ENCODE data around the gene PLEK2. TPM values are rescaled to one million over a fixed set of nuclear protein-coding genes. Genes with fewer than 3 reads are reported as not detected.

PLEK2 gene
- total RNA-seq, 1 donor, result 2.5 TPM

- no peak overlapping the region for H3K4me2 ChIP-seq (ENCODE audit: insufficient read depth, low read length)
Measured at GRCh38 chr14:67425608-67426007, 13.6 kb upstream of the PLEK2 start.

GRCh38 chr14:67424539-67424938 lies 12.6 kb upstream of the PLEK2 start:
- no peak overlapping the region for H3K4me3 ChIP-seq (ENCODE audit: insufficient read depth, low read length)
- peaks cover 4% of the 10 kb centered on the region for H3K4me1 ChIP-seq (ENCODE audit: insufficient read depth, low read length)
- no peak overlapping the region for H3K27ac ChIP-seq (ENCODE audit: low read depth, low read length)
- H3K9me3 ChIP-seq (ENCODE audit: low read depth, low read length), result no peaks in the 10 kb centered on the region
- TF ChIP-seq CTCF (IDR thresholded peaks at IDR 0.05; ENCODE audit: extremely low read depth, low read depth, low read length), result no peak
- peak; percentile 76 for DNase-seq (ENCODE audit: insufficient read length, low spot score, missing footprints)
- peaks cover 3% of the 10 kb centered on the region for H3K27me3 ChIP-seq (ENCODE audit: insufficient read depth, low read length)
- no peak overlapping the region for H3K4me2 ChIP-seq (ENCODE audit: insufficient read depth, low read length)
- H4K20me1 ChIP-seq (ENCODE audit: insufficient read depth, low read length), result no peaks in the 10 kb centered on the region
- no peaks in the 10 kb centered on the region for H3K79me2 ChIP-seq (ENCODE audit: insufficient read depth, low read length)
- no peak overlapping the region for H2AFZ ChIP-seq (ENCODE audit: low read length)
- no peaks in the 10 kb centered on the region for H3K36me3 ChIP-seq (ENCODE audit: insufficient read depth, low read length)

More at GRCh38 chr14:67425608-67426007, 13.6 kb upstream of the PLEK2 start:
- H3K4me1 ChIP-seq (ENCODE audit: insufficient read depth, low read length), result peaks cover 4% of the 10 kb centered on the region
- DNase-seq (ENCODE audit: insufficient read length, low spot score, missing footprints), result no peak
- H3K27ac ChIP-seq (ENCODE audit: low read depth, low read length), result no peak overlapping the region
- no peak overlapping the region for H3K4me3 ChIP-seq (ENCODE audit: insufficient read depth, low read length)
- H2AFZ ChIP-seq (ENCODE audit: low read length), result no peak overlapping the region
- H3K27me3 ChIP-seq (ENCODE audit: insufficient read depth, low read length), result peaks cover 3% of the 10 kb centered on the region
- H3K36me3 ChIP-seq (ENCODE audit: insufficient read depth, low read length), result no peaks in the 10 kb centered on the region
- no peaks in the 10 kb centered on the region for H3K9me3 ChIP-seq (ENCODE audit: low read depth, low read length)
- H4K20me1 ChIP-seq (ENCODE audit: insufficient read depth, low read length), result no peaks in the 10 kb centered on the region
- no peak for TF ChIP-seq CTCF (IDR thresholded peaks at IDR 0.05; ENCODE audit: extremely low read depth, low read depth, low read length)
- no peaks in the 10 kb centered on the region for H3K79me2 ChIP-seq (ENCODE audit: insufficient read depth, low read length)

- H3K27me3 ChIP-seq (ENCODE audit: insufficient read depth, low read length), result peaks cover 3% of the 10 kb centered on the region
- H3K4me2 ChIP-seq (ENCODE audit: insufficient read depth, low read length), result no peak overlapping the region
- DNase-seq (ENCODE audit: insufficient read length, low spot score, missing footprints), result no peak
- peaks cover 6% of the 10 kb centered on the region for H3K4me1 ChIP-seq (ENCODE audit: insufficient read depth, low read length)
- H4K20me1 ChIP-seq (ENCODE audit: insufficient read depth, low read length), result no peaks in the 10 kb centered on the region
- no peaks in the 10 kb centered on the region for H3K9me3 ChIP-seq (ENCODE audit: low read depth, low read length)
- H3K27ac ChIP-seq (ENCODE audit: low read depth, low read length), result no peak overlapping the region
- H3K79me2 ChIP-seq (ENCODE audit: insufficient read depth, low read length), result no peaks in the 10 kb centered on the region
- H2AFZ ChIP-seq (ENCODE audit: low read length), result no peak overlapping the region
- no peak overlapping the region for H3K4me3 ChIP-seq (ENCODE audit: insufficient read depth, low read length)
- no peaks in the 10 kb centered on the region for H3K36me3 ChIP-seq (ENCODE audit: insufficient read depth, low read length)
- no peak for TF ChIP-seq CTCF (IDR thresholded peaks at IDR 0.05; ENCODE audit: extremely low read depth, low read depth, low read length)
Measured at GRCh38 chr14:67423424-67423823, 11.5 kb upstream of the PLEK2 start.

- peaks cover 2% of the 10 kb centered on the region for H3K4me1 ChIP-seq (ENCODE audit: insufficient read depth, low read length)
- no peak for DNase-seq (ENCODE audit: insufficient read length, low spot score, missing footprints)
Measured at GRCh38 chr14:67421356-67422224, 9.6 kb upstream of the PLEK2 start.

More at GRCh38 chr14:67421356-67422224, 9.6 kb upstream of the PLEK2 start:
- Histone ChIP-seq H3K27me3 (ENCODE audit: insufficient read depth, low read length) (peaks cover 3% of the 10 kb centered on the region), H3K79me2 (ENCODE audit: insufficient read depth, low read length) (no peaks in the 10 kb centered on the region), H3K9me3 (ENCODE audit: low read depth, low read length) (no peaks in the 10 kb centered on the region), H3K4me2 (ENCODE audit: insufficient read depth, low read length) (no peak overlapping the region), H3K4me3 (ENCODE audit: insufficient read depth, low read length) (no peak overlapping the region), H2AFZ (ENCODE audit: low read length) (no peak overlapping the region), H3K27ac (ENCODE audit: low read depth, low read length) (no peak overlapping the region), H3K36me3 (ENCODE audit: insufficient read depth, low read length) (no peaks in the 10 kb centered on the region), H4K20me1 (ENCODE audit: insufficient read depth, low read length) (no peaks in the 10 kb centered on the region)
- no peak for TF ChIP-seq CTCF (IDR thresholded peaks at IDR 0.05; ENCODE audit: extremely low read depth, low read depth, low read length)
